HuH-7.5 (cell line): ENCODE results near the gene COG2.

Experiments used
- DNase-seq: peaks from one replicate; pipeline ENCODE4 v3.0.0; 2011; ENCODE audit warnings: low spot score

Gene COG2

DNA sequence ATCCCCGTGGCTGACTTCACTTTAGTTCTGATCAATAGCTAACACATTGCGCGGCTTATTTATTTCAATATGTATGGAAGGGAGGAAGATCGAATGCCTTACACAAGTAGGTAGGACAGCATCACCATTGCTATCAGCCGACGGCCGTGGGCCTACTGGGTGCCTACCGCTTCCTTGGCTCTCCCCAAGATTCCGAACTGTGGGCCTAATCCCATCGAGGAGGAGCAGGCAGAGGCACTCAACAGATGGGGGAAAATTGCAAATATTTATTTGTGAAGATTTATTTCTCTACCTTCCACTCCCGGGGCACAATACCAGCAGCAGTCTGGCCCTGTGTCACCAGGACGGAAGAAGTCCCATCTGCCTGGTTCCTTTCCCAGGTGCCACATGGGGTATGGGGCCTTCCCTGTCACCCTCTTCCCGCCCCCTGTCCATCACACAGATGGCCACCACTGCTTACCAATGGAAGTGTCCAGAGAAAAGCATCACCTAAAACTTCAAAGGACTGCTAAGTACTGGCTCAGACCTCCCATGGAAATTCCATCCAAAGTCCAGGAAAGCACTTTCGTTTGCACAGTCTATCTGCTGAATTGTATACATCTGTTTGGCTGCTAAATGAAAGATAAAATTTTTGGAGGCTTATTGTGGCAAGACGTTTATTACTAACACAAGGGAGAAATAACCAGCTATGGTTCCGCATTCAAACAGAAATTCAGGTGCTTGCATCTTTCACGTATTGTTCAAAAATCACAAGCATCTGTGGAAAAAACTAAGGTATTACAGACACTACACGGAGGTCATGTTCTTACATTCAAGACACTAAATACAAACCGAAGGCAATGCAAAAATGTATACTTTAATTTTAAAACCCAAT, 59.9 kb downstream of the COG2 start:
- peak; percentile 47 for DNase-seq

GRCh38 chr1:230702934-230703678, 60.8 kb downstream of the COG2 start:
- DNase-seq = peak; percentile 57

DNA sequence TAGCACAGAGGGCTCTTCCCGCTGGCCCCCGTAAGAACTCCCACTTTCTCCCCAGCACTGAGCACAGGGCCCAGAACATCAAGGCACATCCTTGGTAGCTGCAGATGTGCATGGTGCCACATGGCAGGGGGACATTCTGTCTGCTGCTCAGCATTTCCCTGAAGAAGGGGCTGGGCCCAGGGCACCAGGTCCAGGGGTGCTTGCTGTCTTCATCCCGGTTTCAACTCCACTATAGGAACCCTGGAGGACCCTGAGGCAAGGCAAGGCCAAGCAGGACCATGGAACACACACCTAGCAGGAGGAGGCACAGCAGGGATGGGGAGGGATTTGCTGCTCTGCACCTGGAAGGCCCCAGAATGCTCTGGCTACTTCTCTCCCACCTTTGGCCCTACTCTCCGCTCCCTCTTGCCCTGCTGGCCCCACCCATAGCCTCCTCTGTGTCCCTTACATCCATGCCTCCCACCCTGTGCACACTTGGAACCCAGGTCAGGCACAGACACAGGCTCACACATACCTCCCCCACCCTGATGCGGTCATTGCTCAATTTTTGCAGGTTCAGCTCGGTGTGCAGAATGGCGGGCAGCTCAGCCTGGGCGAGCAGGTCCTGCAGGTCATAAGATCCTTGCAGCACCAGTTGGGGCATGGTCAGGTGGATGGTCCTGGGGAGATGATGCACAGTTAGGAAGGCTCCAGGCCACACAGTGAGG, 61.6 kb downstream of the COG2 start:
- DNase-seq = no peak

DNA sequence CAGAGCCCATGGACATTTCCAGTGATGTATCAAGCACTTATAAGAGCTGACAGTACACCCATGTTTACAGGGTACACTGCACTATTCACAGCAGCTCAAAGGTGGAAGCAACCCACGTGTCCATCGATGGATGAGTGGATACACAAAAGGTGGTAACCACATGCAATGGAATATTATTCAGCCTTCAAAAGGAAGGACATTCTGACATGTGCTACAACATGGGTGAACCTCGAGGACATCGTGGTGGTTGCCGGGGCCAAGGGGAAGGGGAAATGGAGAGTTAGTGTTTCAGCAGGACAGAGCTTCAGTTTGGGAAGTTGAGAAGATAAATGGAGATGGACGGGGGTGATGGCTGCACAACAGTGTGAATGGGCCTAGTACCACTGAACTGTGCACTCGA, 62.5 kb downstream of the COG2 start:
- no peak for DNase-seq

DNA sequence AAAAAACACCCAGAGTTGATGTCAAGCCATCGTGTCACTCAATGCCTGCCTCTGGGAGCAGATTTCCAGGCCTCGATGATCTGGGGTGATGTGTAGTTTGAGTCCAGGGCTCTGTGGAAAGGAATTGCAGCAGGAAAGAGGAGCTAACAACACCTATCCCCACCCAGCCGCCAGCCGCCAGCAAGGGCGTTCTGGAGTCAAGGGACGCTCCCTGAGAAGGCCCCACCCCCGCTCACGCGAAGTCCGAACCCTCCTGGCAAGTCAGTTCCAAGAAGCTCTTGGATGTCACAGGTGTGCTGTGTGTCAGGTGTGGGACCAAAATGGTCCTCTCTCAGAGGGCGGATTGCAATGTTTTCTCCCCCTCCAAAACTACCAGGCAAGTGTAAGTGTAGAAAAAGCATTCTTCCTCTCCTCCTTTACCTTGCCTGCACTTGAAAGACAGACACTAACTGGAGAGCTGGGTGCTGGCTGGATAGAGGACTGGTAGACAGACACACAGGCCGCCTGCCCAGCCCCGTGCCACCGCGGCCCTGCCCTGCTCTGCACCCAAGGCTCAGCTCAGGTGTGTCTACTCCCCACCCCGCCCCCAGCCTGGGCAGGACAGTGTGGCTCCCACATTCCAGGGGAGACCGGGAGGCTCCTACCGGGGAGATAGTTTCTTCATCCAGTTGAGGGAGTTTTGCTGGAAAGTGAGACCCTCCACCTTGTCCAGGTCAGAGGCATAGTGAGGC, 63.2 kb downstream of the COG2 start:
- DNase-seq = no peak

DNA sequence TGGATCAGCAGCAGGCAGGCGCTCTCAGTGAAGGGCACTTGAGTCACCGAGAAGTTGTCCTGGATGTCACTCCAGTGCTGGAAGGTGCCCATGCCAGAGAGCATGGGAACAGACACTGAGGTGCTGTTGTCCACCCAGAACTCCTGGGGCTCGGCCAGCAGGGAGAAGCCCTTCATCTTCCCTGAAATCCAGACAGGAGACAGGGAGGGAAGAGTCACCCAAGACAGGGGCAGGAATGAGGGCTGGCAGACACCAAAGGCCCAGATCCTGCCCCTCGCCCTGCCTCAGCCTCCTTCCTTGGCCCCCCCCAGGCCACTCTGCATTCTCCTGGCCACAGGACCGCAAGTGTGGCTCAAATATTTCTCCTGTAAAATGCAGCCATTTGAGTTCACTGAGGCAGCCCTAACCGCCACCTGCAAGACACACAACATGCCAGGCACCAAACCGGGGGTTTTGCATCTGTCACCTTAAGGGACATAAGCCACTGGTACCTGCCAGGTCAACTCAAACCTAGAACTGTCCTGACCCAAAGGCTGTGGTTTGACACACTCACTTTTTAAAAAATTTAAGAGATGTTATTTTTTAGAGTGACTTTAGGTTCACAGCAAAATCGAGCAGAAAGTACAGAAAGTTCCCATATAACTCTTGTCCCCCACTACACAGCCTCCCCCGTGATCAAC, 63.9 kb downstream of the COG2 start:
- no peak for DNase-seq

GRCh38 chr1:230706887-230707731, 64.8 kb downstream of the COG2 start:
- no peak for DNase-seq

- DNase-seq = no peak
These were observed 65.7 kb downstream of the COG2 start for GRCh38 chr1:230707732-230708630.

GRCh38 chr1:230708631-230709580, 66.6 kb downstream of the COG2 start:
- peak; percentile 88 for DNase-seq

DNA sequence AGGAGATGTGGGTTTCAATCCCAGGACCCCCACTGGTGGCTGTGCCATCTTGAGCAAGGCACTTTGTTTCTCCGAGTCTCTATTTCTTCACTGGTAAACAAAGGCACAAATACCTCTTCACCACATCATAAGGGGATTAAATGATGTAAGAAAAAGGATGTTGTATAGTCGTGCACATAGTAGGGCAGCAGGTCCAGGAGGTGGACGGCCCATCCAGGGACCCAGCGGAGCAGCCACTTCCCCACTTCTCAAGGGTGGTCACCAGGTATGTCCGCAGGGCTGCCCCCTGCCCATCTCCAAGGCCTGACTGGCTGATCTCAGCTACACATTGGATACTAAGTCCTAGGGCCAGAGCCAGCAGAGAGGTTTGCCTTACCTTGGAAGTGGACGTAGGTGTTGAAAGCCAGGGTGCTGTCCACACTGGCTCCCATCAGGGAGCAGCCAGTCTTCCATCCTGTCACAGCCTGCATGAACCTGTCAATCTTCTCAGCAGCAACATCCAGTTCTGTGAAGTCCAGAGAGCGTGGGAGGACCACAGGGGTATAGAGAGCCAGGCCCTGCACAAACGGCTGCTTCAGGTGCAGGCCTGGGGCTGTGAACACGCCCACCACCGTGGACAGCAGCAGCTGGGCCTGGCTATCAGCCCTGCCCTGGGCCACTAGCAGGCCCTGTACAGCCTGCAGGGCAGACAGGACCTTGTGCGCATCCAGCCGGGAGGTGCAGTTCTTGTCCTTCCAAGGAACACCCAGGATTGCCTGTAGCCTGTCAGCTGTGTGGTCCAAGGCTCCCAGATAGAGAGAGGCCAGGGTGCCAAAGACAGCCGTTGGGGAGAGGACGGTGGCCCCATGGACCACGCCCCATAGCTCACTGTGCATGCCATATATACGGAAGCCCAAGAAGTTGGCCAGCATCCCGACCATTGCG, 67.6 kb downstream of the COG2 start:
- DNase-seq = no peak

DNA sequence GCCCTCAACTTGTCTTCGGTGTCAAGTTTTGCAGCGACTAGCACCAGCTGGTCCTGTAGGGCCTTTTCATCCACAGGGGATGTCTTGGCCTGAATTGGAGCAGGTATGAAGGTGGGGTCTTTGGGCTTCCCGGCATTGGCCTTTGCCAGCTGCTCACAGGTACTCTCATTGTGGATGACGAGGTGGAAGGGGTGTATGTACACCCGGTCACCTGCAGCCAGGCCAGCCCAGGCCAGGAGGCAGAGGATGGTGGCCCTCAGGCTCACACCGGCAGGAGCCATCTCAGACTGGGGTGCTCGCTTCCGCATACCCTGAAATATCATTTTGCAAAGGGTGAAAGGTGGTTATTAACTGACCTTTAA, 68.2 kb downstream of the COG2 start:
- DNase-seq = no peak

DNA sequence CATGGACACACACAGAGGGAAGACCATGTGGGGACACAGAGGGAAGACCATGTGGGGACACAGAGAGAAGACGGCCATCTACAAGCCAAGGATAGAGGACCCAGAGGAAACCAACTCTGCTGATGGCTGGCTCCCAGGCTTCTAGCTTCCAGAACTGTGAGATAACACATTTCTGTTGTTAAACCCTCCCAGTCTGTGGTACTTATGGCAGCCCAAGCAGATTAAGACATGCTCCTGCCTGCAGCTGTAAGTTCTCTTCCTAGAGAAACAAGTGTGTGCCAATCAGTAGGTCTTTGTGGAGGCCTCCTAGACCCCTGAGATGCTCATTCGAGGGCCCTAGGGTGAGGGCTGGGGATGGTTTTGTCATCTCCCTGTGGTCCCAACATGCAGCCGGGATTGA, 69.0 kb downstream of the COG2 start:
- DNase-seq = no peak

DNA sequence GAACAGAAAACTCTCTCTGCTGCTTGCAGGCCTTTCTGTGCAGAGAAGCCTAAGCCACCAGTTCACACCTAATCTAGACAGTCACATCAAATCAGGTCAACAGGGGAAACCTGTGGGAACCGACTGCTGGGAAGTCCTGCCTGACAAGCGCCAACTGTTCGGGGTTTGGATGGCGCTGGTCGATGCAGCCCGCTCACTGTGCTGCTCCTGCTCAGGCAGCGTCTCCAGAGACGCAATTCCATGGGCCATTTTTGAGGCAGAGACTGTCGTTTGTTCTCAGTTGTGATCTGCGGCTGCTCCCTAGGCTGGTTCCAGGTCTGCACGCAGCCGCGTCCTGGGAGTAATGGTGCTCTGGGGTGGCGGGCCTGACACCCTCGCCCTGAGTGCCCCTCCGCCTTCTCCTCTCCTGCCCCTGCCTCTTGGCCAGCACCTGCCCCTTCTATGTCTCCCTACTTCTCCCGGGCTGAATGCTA, 70.2 kb downstream of the COG2 start:
- DNase-seq = no peak

DNA sequence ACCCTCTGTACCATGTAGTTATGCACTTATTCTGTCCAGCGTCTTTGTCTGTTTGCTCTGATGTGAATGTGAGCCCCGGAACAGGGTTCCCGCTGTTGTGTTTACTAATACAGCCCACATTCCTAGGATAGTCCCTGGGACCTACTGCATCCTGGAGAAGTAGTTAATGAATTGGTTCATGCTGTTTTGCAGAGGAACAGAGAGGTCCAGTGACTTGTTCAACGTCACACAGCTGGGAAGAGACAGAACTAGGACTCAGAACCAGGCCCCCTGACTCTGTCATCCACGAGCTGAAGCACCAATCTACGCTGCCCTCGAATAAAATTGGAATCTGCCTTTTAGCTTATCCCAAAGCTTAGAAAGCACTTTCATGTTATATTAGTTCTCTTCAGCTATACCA, 70.9 kb downstream of the COG2 start:
- DNase-seq = no peak

DNA sequence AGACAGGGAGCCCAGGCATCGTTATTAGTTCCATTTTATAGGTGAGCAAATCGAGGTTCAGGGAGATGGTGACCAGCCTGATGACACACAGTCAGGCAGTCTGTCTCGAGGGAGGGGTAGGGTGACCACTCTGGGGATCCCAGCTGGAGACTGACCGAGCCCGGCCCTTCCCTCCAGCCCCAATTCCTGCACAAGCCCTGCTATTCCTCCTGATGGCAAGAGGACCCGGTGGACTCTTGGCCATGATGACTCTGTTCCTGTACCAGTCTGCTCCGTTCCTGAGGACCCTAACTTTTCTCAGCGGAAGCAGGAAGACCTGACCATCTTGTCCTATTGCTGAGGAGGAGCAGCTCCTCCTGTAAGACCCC, 71.2 kb downstream of the COG2 start:
- DNase-seq = no peak

GRCh38 chr1:230713915-230714764, 71.9 kb downstream of the COG2 start, which contains the start of gene AGT:
Gene AGT (minus strand): TSS chr1:230714122. CDS start chr1:230710823, 3,299 bp downstream.
- DNase-seq = peak; percentile 77
